Epidermal melanocyte (primary cell): ENCODE data around the gene TBC1D3E.
"Not testable (repeated sequence)": the region's sequence is repeated elsewhere in the genome, so short reads cannot be mapped to it uniquely, and the experiment has no call there.

ENCODE experiments used
- DNase-seq: peaks from one replicate; pipeline ENCODE4 v3.0.0; 2011; ENCODE audit warnings: low spot score; ENCODE audit not compliant: insufficient read length

TBC1D3E gene

DNA sequence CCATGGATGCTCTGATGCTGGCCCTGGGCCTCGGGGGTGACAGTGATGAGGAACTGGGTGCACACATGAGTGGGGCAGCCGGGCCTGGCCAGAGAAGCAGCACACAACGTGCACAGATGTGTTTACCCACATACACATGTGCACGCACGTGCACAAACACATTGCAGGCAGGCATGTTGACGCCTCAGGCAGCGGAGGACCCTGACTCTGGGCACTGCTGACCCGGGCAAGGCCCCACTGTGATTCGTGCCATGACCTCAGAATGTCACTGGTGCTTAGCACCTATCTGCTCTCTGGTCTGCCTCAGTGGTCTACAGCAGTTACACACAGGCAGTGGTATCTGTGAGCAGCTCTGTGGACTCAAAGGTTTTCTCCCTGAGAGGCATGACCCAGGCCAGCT lies at the start of gene TBC1D3E:
Gene TBC1D3E, plus strand, starts transcription at position 301 of the 400 bp plus-strand sequence. CDS start 1,545 bp downstream, outside the sequence.
- not testable (repeated sequence) for DNase-seq

DNA sequence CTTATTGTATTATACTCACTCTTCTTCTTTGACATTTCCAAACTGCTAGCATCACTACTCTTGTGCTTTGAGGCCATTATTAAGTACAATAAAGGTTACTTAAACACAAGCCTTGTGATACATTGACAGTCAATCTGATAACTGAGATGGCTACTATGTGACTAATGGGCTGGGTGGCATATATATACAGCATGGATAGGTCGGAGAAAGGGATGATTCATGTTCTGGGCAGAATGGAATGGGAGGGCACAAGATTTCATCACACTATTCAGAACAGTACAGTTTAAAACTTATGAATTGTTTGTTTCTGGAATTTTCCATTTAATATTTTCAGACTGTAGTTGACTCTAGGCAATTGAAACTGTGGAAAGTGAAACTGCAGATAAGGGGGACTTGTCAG lies 40.4 kb upstream of the TBC1D3E start:
- DNase-seq, result not testable (repeated sequence)

DNA sequence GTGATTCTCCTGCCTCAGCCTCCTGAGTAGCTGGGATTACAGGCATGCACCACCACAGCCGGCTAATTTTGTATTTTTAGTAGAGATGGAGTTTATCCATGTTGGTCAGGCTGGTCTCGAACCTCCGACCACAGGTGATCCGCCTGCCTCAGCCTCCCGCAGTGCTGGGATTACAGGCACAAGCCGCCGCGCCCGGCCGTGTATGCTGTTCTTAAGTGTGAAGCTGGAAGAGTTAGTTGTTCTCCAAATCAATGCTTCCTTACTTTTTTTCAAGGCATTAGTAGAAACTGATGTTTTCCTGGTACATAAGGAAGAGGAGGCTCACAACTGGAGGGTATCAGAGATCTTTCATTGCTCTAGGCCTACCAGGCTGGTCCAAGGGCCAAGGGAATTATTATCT lies 39.6 kb upstream of the TBC1D3E start:
- not testable (repeated sequence) for DNase-seq

DNA sequence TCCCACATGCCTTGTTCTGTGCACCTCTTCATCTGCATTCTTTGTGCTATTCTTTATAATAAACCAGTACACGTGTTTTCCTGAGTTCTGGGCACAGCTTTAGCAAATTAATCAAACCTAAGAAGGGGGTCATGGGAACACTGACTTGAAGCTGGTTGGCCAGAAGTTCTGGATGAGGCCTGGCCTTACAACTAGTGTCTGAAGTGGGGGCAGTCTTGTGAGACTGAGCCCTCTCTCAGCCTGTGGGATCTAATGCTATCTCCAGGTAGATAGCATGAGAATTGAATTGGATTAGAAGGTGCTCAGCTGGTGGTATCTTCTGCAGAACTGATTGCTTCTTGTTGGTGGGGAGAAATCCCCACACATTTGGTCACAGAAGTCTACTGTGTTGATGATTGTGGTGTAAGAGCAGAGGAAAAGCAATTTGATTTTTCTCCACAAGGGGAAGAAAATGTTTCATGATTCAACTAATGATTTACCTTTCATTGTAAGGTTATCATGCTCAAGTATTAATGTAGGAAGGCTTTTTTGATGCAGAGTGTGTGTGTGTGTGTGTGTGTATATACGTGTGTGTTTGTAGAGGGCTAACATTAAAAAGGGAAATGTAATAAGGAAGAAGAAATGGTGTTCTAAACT lies 33.6 kb upstream of the TBC1D3E start:
- DNase-seq, result not testable (repeated sequence)

DNA sequence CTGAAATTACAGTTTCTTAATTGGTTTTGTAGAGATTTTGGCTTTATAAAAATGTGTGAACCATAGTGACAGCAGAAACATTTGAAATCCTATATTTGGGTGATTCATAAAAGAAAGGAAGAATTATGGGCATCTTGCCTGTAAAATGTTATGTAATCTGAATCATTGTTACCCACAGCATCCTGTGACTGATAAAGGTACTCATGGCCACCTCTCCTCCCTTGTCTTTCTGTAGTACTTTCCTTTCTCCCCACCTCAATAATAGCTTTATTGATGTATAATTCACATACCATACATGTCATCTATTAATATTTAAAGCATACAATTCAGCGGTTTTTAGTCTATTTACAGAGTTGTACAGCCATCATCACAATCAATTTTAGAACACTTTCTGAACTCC lies 28.5 kb upstream of the TBC1D3E start:
- not testable (repeated sequence) for DNase-seq

DNA sequence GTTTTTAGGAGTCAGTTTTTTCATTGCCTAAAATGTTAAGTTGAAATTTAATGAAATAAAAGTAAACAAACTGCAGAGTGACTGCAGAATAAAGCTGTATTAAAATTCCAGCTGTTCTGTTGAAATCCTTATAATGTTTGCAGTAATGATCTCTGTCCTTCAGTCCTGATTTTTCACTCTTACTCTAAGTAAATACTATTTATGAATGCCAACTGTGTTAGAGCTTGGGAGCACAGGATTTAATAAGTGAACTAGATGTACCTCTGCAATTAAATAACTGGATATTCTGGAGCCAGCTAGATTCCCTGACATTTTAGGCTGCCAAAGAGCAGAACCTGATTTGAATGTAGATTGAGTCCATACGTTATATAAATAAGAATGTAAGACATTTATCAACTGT lies 7.9 kb upstream of the TBC1D3E start:
- DNase-seq, result not testable (repeated sequence)

DNA sequence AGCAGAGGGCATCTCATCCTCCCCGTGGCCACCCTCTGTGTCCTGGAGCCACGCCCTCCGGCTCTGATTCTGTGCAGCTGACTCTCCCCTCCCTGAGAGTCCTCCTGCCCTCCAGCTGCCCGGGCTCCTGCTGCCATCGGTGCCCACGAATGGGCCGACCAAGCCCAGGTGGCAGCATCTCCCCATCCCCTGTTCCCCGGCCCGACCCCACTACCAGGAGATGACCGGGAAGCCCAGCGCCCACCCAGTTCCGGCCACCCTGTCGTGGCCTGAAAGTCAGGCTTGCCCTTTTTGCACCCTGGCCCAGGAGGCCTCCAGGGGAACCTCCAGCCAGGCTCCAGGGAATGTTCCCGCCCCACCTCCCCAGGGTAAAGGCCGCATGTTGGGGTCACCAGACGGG lies 7.1 kb downstream of the TBC1D3E start:
- DNase-seq, result not testable (repeated sequence)
